GM12874 (cell line): Measurements from ENCODE around the gene PRG2.

ENCODE experiments used
- CTCF ChIP-seq: IDR thresholded peaks from 2 replicates; pipeline ENCODE4 v1.5.1; 2011; ENCODE audit warnings: low read depth, mild to moderate bottlenecking, control low read depth, low read length, moderate library complexity; ENCODE audit not compliant: insufficient read depth

PRG2 gene

GRCh38 chr11:57339328-57339727 is 51.1 kb downstream of the PRG2 start:
- TF ChIP-seq CTCF: no peak

GRCh38 chr11:57338142-57338541 is 52.3 kb downstream of the PRG2 start, which contains the start of gene P2RX3:
Gene P2RX3 (plus strand): TSS chr11:57338352. CDS start chr11:57338551, 199 bp downstream.
- no peak for TF ChIP-seq CTCF
